T-helper 2 cell (primary cell): Measurements from ENCODE around the gene IL13.

ENCODE experiments used
- DNase-seq, 5 experiments: peaks; one replicate each; pipeline versions ENCODE4 v3.0.0 to v3.0.0-alpha.2; 2012 to 2022

IL13 gene

GRCh38 chr5:132656774-132657355 lies 1.1 kb upstream of the IL13 start:
- peak in 1 of 5 experiments; percentile 66 for DNase-seq

GRCh38 chr5:132658381-132659302 lies 669 bp downstream of the IL13 start:
- peak in 1 of 5 experiments; percentile 66 for DNase-seq

GRCh38 chr5:132659598-132660493 lies 1.9 kb downstream of the IL13 start:
- peak in 1 of 5 experiments; percentile 18 for DNase-seq

- DNase-seq: peak in 1 of 5 experiments; percentile 30
Measured at GRCh38 chr5:132661231-132662003, 3.4 kb downstream of the IL13 start.

GRCh38 chr5:132662004-132662401 lies 4.0 kb downstream of the IL13 start:
- DNase-seq: no peak

GRCh38 chr5:132662925-132663770 lies 5.2 kb downstream of the IL13 start:
- DNase-seq: peak in 3 of 5 experiments; percentile 36 to 91 (median 45)

GRCh38 chr5:132663771-132664695 lies 6.1 kb downstream of the IL13 start:
- DNase-seq: peak in 1 of 5 experiments; percentile 72

- no peak for DNase-seq
Measured at GRCh38 chr5:132664696-132665209, 6.8 kb downstream of the IL13 start.

- no peak for DNase-seq
Measured at GRCh38 chr5:132665574-132666080, 7.7 kb downstream of the IL13 start.

GRCh38 chr5:132666310-132667123 lies 8.5 kb downstream of the IL13 start:
- no peak for DNase-seq

- no peak for DNase-seq
Measured at GRCh38 chr5:132667309-132667708, 9.3 kb downstream of the IL13 start.

GRCh38 chr5:132667761-132668705 lies 10.1 kb downstream of the IL13 start:
- DNase-seq: no peak

- no peak for DNase-seq
Measured at GRCh38 chr5:132668706-132669454, 10.9 kb downstream of the IL13 start.

GRCh38 chr5:132669455-132669820 lies 11.5 kb downstream of the IL13 start:
- no peak for DNase-seq

- no peak for DNase-seq
Measured at GRCh38 chr5:132669966-132670882, 12.3 kb downstream of the IL13 start.

GRCh38 chr5:132671000-132671399 lies 13.0 kb downstream of the IL13 start:
- DNase-seq: no peak
